NCI-H1048 (cell line): ENCODE measurements around the gene HGFAC.

Experiments used
- DNase-seq: peaks from one replicate; lab custom pipeline; 2025; lab: John Stamatoyannopoulos, UW

Gene HGFAC

GRCh38 chr4:3473996-3474765 lies 32.4 kb downstream of the HGFAC start:
- DNase-seq = no peak

- no peak for DNase-seq
These were observed 33.4 kb downstream of the HGFAC start for GRCh38 chr4:3475041-3475712.

- DNase-seq = no peak
These were observed 34.0 kb downstream of the HGFAC start for GRCh38 chr4:3475713-3476260.

GRCh38 chr4:3476341-3476747 lies 34.6 kb downstream of the HGFAC start:
- no peak for DNase-seq

DNA sequence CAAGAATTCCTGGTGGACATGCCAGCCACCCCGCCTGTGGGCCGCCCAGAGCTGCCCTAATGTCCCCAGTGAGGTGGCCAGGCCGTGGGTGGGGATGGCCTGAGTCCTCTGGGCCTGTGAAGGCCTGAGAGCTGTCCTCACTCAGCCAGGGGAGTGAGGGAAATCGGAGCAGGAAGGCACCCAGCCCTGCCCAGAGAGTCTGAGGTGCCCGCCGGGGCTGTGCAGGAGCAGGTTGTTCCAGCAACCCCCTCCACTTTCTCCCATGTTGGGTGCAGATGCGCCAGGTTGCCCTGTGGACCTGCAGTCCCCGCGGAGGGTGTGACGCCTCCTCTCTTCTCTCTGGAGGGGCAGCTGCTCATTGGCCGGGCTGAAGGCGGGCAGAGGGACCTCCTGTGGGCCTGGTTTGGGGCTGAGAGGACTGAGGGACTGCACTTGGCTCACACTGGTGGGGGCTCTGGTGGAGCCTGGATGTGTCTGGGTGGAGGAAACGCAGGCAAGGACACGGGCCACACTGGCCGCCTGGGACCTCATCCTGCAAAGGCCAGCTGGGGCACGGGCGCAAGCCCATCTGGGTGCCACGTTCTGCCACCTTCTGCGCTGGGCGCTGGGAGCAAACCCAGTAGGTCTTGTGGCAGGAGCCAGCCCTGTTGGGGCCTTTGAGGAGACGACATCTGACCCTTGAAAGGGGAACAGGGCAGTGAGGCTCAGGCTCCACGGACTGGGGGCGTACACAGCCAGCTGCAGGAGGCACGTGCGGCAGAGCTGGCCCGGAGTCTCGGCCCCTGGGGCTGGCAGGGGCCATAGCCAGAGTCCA lies 35.4 kb downstream of the HGFAC start:
- no peak for DNase-seq

GRCh38 chr4:3477750-3478430 lies 36.1 kb downstream of the HGFAC start:
- DNase-seq = no peak

DNA sequence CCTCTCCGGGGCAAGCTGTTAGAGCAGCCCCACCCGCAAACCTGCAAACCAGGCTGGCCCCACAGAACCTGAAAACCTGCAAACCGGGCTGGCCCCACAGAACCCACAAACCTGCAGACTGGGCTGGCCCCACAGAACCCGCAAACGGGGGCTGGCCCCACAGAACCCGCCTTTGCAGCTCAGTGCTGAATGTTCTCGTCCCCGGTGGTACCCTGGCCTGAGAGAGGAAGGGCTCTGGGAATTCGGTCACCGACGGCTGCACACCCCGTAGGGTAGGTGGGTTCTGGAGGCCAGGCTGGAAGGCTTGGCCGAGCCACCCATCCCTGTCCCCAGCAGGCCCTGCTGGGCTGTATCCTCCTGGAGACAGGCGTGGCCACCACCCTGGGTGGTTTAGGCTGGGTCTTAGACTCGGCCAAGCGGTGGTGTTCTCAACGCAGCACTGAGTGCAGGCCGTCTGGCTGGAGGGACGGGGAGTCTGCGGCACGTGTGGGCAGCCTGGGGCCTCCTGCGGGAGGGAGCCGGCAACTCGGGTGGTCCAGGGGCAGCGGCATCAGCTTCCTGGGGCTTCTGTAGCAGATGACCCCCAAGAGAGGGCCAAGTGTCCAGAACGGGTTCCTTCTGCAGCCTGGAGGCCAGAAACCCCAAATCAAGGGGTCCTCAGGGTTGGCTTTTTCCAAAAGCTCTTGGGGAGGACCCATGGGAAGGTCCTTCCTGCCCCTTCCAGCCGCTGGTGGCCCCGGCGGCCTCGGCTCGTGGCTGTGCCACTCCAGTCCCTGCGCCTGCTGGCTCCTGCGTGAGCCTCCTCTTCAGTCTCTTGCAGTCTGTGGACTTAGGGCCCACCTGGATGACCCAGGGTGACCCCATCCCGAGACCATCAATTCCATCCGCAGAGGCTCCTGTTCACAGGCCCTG lies 36.9 kb downstream of the HGFAC start:
- DNase-seq = no peak

- no peak for DNase-seq
These were observed 37.8 kb downstream of the HGFAC start for GRCh38 chr4:3479358-3480101.

DNA sequence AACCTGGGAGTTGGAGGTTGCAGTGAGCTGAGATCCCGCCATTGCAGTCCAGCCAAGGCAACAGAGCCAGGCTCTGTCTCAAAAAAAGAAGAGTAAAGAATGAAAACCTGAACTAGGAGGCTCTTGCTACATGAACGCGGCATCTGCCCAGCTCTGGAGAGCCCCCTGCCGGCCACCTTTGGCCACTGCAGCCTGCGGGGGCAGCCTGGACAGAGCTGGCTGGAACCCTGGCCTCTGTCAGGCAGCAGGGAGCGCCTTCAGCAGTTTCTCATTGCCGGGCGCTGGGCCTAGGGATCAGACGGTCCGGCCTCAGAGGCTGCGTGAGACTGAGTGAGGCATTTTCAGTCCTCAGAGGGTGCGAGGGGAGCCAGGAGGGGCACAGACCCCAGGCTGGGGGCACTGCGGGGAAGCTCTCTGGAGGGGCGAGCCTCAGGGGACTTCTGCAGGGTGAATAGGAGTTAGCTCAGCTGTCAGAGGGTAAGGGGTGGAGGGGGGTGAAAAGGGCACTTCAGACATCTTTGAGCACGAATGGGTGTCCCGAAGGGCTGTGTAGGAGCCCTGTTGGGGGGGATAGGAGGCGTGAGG lies 38.9 kb downstream of the HGFAC start:
- no peak for DNase-seq

- DNase-seq = no peak
These were observed 39.4 kb downstream of the HGFAC start for GRCh38 chr4:3481113-3481531.

DNA sequence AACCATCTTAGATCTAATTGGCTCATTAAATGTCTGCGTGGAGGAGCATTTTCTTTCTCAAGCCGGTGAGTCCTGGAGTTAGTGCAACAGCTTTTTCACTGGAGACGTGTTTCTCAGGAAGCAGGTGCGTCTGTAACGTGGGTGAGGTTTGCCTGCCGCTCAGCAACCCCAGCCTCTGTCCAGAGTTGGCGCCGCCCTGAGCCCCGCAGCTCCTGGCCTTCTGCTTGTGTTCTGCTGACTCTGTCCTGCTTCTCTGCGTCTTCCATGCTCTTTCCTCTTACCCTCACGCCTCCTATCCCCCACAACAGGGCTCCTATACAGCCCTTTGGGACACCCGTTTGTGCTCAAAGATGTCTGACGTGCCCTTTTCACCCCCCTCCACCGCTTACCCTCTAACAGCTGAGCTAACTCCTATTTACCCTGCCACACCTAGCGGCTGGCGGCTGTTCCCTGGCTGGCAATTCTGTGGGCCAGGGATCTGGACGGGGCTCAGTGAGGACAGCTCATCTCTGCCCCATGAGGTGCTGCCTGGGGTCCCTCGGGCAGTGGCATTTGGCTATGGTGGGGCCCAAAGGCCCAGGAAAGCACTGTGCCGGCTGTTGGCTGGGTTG lies 40.1 kb downstream of the HGFAC start:
- no peak for DNase-seq

GRCh38 chr4:3482707-3483106 lies 40.9 kb downstream of the HGFAC start:
- no peak for DNase-seq

GRCh38 chr4:3483471-3483921 lies 41.7 kb downstream of the HGFAC start:
- no peak for DNase-seq

DNA sequence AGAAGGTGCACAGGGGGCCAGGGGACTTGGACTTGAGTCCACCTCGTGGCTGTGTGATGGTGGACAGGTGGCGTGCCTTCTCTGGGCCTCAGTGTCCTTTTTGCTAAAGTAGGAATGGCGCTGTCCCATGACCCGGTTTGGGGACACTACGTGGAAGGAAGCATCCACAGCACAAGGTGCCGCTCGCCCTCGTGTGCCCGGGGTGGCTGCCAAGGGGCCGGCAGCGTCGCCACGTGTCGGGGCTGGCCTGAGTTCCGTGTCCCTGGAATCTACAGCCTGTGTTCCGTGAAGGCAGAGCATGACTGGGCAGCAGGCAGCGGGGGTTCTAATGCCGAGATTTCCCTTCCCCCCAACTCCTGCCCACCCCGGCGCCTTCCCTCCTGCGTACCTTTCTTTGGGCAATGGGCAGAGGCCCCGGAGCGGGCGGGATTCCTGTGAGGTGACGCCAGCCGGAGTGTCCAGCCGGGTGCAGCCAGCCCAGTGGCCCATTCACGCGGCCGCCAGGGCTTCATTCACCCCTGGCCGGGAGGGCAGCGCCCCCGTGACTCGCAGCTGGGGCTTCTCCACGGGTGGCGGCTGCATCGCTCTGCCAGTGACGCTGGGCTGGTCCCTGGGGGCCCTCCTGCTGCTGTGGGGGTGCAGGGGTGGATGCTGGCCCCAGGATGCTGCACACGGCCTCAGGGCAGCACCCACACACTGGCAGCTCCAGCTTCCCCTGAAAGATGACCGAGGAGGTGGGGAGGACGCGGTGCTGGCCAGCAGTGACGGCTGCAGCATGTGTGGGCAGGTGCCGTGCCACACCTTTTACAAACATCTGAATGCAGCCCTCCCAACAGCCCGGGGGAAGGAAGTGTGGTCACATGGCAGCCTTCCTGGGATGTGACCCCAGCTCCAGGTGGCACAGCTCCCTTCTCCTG lies 42.5 kb downstream of the HGFAC start:
- DNase-seq = no peak

DNA sequence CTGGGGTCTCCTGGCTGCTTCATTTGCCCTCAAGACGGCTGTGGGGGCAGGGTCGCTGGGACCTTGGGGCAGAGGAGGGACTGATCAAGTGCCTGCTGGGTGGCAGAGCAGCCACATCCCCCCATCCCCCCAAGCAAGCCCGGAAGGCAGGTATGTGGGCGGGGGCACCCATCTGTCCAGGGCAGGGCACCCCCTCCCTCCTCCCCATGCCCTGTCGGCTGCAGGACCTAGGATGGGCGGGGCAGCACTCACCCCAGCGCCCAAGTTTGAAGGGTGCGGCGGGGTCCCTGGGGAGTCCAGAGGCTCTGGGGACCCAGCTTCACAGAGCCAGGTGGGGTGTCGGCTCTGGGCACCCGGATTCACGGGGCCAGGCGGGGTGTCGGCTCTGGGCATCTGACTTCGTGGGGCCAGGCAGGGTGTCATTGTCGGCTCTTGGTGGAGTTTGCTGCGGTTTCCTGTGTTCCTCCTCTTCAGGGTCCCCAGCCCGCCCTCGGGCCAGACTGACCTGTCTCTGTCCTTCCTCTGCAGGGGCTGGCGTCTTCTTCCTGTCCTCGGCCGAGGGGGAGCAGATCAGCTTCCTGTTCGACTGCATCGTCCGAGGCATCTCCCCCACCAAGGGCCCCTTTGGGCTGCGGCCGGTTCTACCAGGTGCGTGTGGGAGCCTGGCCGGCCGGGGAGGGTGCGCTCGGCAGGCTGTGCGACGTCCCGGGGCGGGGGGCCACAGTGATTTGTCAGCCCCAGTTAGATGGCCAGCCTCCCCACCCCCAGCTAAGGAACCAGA lies 43.4 kb downstream of the HGFAC start:
- no peak for DNase-seq

DNA sequence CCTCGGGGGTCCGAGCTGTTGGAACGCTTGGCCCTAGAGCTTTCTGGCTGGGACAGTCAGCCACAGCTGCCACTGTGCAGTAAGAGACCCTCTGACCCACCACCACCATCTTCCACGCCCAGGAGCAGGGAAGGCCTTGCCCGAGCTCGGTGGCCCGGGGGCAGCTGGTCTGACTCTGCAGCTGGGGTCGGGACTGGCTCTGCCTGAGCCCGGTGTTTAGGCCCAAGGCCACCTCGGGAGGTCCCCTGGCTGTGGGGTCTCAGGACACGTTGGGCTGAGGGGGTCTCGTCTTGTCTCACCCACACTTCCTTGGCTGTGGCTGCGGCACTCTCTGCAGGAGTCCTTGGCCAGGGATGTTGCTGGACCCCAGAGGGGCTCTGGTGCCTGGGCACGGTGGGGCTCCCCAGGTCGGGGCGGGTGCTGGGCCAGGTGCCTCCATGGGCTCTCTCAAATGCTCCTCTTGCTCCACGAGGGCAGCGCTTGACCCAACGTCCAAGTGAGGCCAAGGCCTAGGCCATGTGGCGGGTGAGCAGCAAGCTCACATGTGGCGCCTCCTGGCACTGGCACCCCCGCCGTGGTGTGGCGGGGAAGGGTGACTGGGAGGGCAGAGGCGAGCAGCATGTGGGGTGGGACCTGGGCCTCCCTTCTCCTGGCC lies 44.2 kb downstream of the HGFAC start:
- DNase-seq = no peak
